Measurements from ENCODE around the gene ITPRIP. TPM values are rescaled to one million over a fixed set of nuclear protein-coding genes. Genes with fewer than 3 reads are reported as not detected.

ITPRIP gene
- total and polyA plus RNA-seq, 2 of the 8 experiments (the other 6 are each of a cell fraction or from before 2014, with no cell fraction given), result 15.3 to 16.9 TPM

DNA sequence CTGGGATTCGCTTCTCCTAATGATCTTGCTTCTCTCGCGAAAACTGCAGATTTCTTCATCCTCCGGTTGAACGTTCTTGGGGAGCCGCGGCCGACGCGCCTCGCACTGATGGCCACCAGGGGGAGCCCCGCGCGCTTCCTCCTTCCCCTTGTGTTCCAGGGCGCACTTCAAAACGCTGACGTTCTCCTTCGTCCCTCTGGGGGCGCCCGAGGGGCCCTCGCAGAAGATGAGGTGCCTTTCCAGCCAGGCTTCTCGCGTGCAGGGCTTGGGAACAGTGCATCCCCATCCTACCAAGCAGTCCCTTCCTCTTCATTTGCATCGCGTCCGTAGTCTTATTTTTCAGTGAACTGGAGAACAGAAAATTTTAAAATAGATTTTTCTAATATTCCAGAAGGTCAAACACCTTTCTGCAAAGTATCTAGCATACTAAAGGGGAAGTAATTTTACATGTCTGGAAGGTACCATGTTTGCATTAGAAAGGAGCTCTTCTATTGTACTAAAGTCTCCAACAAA lies 46.8 kb downstream of the ITPRIP start:
- Histone ChIP-seq H4K20me1 (replicated peaks in 1 of 2; ENCODE audit: control insufficient read depth in 1 of 2, insufficient read depth in 2 of 2, low read length in 2 of 2) (no peaks in the 10 kb centered on the region), H3K79me2 (ENCODE audit: control insufficient read depth in 1 of 2, insufficient read depth in 2 of 2, low read length in 2 of 2) (no peaks in the 10 kb centered on the region), H3K27ac (ENCODE audit: low read depth, low read length) (no peak overlapping the region), H3K4me3 (ENCODE audit: extremely low read depth in 1 of 4, insufficient read depth in 2 of 4, low read depth in 3 of 4, low read length in 4 of 4) (peak overlapping the region in 3 of 4 experiments; percentile 4 to 31 (median 23); a peak in 3 of 8 replicates), H3K23ac (ENCODE audit: insufficient read length) (no peak overlapping the region), H2AFZ (ENCODE audit: low read length) (peak overlapping the region; percentile 79; the same call in 1 of the 2 replicates), H3K56ac (replicated peaks; ENCODE audit: insufficient read length, low read depth, low read length) (no peak overlapping the region), H3K14ac (ENCODE audit: insufficient read length) (no peak overlapping the region), H4K91ac (replicated peaks; ENCODE audit: insufficient read length, low read length) (no peak overlapping the region), H3K18ac (ENCODE audit: extremely low read depth, low read length) (no peak overlapping the region), H3K4ac (replicated peaks; ENCODE audit: insufficient read length, low read depth, low read length) (no peak overlapping the region), H3K4me1 (replicated peaks in 1 of 4; ENCODE audit: control insufficient read depth in 3 of 4, insufficient read depth in 4 of 4, low read length in 3 of 4) (peaks cover 0 to 3% (median 2%) of the 10 kb centered on the region in 4 experiments; a peak in 3 of 7 replicates), H2BK5ac (ENCODE audit: low read depth, low read length) (no peak overlapping the region), H4K8ac (ENCODE audit: extremely low read depth, insufficient read depth, low read length) (no peak overlapping the region), H2BK120ac (replicated peaks; ENCODE audit: low read depth, low read length) (no peak overlapping the region), H2BK12ac (ENCODE audit: low read depth, low read length) (no peak overlapping the region), H4K5ac (ENCODE audit: insufficient read length, low read depth, low read length) (no peak overlapping the region), H3K23me2 (ENCODE audit: low read depth, low read length) (no peaks in the 10 kb centered on the region), H3K4me2 (ENCODE audit: insufficient read depth in 1 of 2, low read depth in 2 of 2, low read length in 2 of 2) (peak overlapping the region in 1 of 2 experiments; percentile 49; a peak in 2 of 4 replicates), H2BK20ac (ENCODE audit: low read length) (no peak overlapping the region; the same call in 1 of the 2 replicates), H3K36me3 (ENCODE audit: control insufficient read depth in 2 of 4, insufficient read depth in 4 of 4, low read length in 3 of 4) (no peaks in the 10 kb centered on the region), H3K79me1 (ENCODE audit: low read depth, low read length) (no peaks in the 10 kb centered on the region), H2BK15ac (ENCODE audit: low read length) (no peak overlapping the region), H3K9me3 (ENCODE audit: insufficient read depth in 2 of 2, low read depth in 1 of 2, low read length in 1 of 2) (no peaks in the 10 kb centered on the region), H3K27me3 (replicated peaks in 1 of 4; ENCODE audit: control insufficient read depth in 3 of 4, extremely low read depth in 1 of 4, insufficient read depth in 3 of 4, low read length in 3 of 4) (no peaks in the 10 kb centered on the region), H3K9ac (replicated peaks in 1 of 4; ENCODE audit: extremely low read depth in 1 of 4, low read depth in 3 of 4, low read length in 3 of 4) (no peak overlapping the region), H2AK5ac (ENCODE audit: low read depth, low read length) (no peak overlapping the region)
- 4% methylated on average over 26 of the region's 26 CpGs; no CpG with 5 or more reads in 1 of the 2 experiments for WGBS, 2 experiments (ENCODE audit: extremely low coverage in 1 of 2, insufficient coverage in 1 of 2, insufficient read length in 1 of 2, insufficient replicate concordance in 2 of 2, low coverage in 1 of 2, low lambda C conversion rate in 2 of 2, missing lambda C conversion rate in 1 of 2)
- ChIA-PET POLR2A (ENCODE audit: partially characterized antibody) (interaction anchor here (1.0 to 2.0 kb wide), 6 partner anchors 11 to 62 kb away, joined by 3 to 6 read pairs (median 4); partner anchors contain the start of genes CFAP58, GSTO2 and ITPRIP), CTCF (ENCODE audit: partially characterized antibody) (interaction anchor here (0.5 to 16.1 kb wide), 53 partner anchors 9 to 989 kb away, joined by 3 to 379 read pairs (median 5); partner anchors contain the start of genes CFAP58, GSTO1, ITPRIP and SFR1)
- DNase-seq (ENCODE audit: low read depth in 1 of 2, low spot score in 2 of 2), result peak; percentile 62 to 95
- no peak for FAIRE-seq
- TF ChIP-seq CEBPB (IDR thresholded peaks at IDR 0.05; ENCODE audit: low read depth, low read length) (peak; percentile 21; the same call in 1 of the 2 replicates), ATF2 (IDR thresholded peaks at IDR 0.05; ENCODE audit: low read length) (0 out of 2 replicates have a peak, but pooled peaks have one; percentile 37), SIX5 (IDR thresholded peaks at IDR 0.05; ENCODE audit: low read depth, low read length) (no peak), GTF2F1 (IDR thresholded peaks at IDR 0.05; ENCODE audit: borderline replicate concordance, low read depth, low read length) (no peak), SIN3A (conservative IDR thresholded peaks at IDR 0.05 in 1 of 2, IDR thresholded peaks at IDR 0.05 in 1 of 2; ENCODE audit: low read depth in 1 of 2, low read length in 2 of 2) (0 out of 4 replicates have a peak, but pooled peaks of 1 of the 2 experiments have one; percentile 36), POLR2AphosphoS5 (IDR thresholded peaks at IDR 0.05; ENCODE audit: low read depth, low read length) (peak; percentile 22; the same call in 1 of the 2 replicates), CTBP2 (IDR thresholded peaks at IDR 0.05; ENCODE audit: borderline replicate concordance, insufficient read depth, insufficient read length, low read length) (peak; percentile 70), CREB1 (IDR thresholded peaks at IDR 0.05) (peak; percentile 88)
- TF ChIP-seq, protein P1, sequence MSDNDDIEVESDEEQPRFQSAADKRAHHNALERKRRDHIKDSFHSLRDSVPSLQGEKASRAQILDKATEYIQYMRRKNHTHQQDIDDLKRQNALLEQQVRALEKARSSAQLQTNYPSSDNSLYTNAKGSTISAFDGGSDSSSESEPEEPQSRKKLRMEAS (IDR thresholded peaks at IDR 0.05), result peak; percentile 42; the same call in 1 of the 2 replicates

Data from H1 (cell line).